Endothelial cell of hepatic sinusoid (primary cell): ENCODE measurements around the gene AHI1.
"Not testable (repeated sequence)": the region's sequence is repeated elsewhere in the genome, so short reads cannot be mapped to it uniquely, and the experiment has no call there.

Source experiments
- in situ Hi-C: cut with HindIII; loops from 2 replicates; pipeline ENCODE4 v1.10.0; 2017; ENCODE audit warnings: low sequenced_read_pairs

Gene AHI1

DNA sequence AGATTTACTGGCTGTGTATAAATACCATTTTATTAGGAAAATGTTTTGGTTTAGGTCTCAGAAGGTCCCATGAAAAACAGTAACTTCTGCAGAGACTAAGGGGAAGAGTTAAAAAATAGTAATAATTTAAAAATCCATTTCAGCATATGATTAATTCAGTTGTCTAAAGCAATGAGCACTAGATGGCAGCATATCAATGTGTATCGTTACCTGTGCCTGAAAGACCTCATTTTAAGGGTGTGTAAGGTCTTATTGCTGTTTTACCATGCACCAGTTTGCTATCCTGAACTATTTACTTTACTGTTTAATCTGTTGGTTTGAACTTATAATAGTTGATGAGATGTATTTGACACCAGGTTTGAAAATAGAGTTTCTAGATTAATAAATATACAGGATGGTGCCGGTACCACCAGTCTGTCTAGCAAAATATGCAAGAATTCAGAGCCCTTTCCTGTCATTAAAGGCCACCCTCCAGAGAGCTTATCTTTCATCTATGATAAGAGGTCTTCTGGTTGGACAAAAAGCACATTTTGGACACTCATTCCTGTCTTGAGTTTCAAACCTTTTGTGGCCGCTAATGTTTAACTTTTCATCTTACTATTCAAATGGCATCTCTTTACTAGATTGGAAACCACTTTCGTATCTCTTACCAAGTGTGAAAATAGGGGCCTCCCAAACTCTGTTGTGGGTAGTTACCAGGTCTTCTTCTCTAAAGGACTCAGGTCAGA is 8.9 kb upstream of the AHI1 start:
- in situ Hi-C loops: no loop called here

DNA sequence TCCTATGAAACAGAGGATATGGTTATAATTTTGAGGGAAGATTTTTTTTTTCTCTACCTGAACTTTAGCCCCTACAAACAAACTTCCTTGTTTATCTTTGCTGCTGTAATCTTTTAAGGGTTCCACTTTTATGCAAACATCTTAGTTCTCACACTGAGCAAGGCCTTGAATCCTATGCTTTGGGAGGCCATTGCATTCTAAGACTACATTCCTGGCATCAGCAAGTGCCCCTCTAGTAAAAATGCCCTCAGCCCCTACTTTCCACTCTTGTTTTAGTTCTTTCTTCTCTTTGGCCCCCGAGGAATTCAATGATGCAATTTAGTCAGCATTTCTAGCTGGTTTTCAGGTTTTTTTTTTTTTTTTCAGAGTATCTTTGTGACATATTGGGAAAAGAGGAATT is 8.1 kb upstream of the AHI1 start:
- in situ Hi-C loops: no loop called here

DNA sequence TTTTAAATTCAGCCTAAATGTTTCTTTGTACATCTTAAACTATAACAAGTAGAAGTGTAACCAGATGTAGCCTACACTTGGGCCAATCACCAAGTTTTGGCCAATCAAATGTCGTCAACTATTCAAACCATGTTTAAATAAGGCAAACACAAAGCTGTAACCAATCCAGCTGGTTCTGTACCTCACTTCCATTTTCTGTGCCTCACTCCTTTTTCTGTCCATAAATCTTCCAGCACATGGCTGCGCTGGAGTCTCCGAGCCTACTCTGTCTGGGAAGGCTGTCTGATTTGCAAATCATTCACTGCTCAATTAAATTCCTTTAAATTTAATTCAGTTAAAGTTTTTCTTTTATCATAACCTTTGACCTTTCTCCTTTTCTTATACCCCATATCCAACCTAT is 7.7 kb upstream of the AHI1 start:
- in situ Hi-C loops: no loop called here

DNA sequence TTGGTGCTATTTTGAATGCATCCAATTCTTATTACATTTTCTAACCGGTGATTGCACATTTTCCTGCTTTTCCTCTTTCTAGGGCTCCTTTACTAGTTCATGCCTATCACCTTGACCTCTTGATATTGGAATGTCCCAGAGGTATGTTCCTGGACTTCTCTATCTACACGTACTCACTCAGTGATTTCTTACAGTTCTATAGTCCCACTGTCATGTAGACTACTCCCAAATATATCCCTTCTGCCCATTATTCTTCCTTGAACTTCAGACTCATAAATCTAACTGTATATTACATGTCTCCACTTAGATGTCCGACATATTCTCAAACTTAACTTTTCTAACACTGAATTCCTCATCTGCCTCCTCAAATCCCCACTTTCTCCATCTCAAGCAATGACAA is 7.2 kb upstream of the AHI1 start:
- in situ Hi-C loops: no loop called here

GRCh38 chr6:135503703-135504475 is 6.3 kb upstream of the AHI1 start:
- in situ Hi-C loops: no loop called here

- in situ Hi-C loops: no loop called here
Measured at GRCh38 chr6:135499441-135500340, 2.2 kb upstream of the AHI1 start.

GRCh38 chr6:135498185-135498841 is 773 bp upstream of the AHI1 start:
- in situ Hi-C loops: no loop called here

DNA sequence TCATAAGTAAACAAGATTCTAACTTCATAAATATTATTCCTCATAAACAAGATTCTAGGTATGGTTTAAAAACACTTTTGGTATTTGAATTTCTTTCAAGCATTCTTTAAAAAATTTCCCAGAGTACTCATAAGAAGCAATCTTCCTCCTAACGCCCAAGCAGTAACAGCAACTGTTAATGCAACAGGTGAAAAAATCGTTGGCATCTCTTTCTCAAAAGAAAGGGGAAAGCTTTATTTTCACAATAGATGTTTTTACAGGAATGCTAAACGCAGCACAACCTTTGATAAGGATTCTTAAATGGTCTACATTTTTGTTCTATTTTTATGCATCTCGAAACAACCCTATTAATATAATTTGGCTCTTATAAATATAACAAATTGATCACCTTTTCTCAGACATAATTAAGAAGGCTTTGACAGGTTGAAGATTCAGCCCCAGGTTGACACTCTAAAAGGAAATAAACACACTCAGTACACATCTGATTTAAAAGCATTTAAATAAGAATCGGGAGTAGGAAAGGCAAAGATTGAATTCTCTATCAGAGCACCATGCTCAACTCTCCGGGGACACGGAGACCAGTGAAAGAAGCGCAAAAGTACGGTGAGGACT is 634 bp downstream of the AHI1 start:
- in situ Hi-C loops: no loop called here

DNA sequence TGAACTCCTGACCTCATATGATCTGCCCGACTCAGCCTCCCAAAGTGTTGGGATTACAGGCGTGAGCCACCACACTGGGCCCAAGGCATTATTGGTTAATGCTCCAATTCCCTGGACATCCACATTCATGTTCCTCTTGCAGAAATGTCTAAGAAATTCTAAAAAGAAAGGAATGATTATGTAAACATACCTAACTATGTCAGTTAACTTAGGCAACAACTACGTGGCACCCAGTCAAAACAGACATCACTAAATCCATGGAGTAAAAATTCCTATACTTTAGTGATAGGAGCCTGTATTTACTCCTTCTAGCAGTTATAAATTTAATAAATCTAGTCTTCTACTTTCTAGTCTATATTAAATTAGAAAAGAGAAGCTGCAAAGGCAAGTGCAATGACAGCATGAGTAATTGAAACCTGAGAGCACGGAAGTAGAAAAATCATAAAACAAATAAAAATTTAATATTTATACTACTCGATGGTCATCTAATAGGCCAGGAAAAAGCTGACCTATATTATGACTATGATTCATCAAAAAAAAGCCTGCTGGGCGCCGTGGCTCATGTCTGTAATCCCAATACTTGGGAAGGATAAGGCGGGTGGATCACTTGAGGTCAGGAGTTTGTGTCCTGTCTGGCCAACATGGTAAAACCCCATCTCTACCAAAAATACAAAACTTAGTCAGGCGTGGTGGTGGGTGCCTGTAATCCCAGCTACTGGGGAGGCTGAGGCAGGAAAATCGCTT is 4.2 kb downstream of the AHI1 start:
- in situ Hi-C loops: no loop called here

DNA sequence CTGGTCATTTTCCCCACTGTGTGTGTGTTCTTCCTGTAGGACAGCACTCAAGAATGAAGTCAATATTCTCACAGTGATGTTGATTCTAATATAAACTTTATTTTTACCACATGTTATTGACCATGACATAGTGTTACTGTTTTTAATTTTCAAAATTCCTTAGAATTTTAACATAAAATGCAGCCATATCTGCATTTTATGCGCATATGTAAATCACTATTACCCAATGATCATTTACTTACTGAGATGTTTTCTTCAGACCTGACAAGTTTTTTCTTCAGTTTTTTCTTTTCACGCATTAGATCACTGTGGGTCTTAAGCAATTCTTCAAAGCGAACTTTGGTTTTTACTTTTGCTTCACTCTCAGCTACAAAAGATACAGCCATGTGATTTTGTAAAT is 7.2 kb downstream of the AHI1 start:
- in situ Hi-C loops: no loop called here

DNA sequence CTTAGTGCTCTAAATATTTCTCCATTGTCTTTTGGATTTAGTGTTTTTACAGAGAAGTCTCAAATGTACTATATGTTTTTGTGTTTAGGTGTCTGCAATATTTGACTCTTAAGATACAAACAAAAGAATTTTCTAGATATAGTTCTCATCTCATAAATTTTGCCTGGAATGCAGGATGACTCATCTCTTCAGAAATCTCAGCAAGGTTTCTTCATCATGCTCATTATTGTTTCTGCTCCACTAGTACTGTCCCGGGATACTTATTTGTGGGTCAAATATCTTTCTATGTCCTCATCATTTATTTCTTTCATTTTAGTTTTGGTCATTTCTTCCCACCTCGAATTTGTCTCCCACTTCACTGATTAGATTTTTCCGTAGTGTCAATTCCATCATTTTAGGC is 9.5 kb downstream of the AHI1 start:
- in situ Hi-C loops: no loop called here

- in situ Hi-C loops: not testable (repeated sequence)
Measured at GRCh38 chr6:135483903-135484302, 13.6 kb downstream of the AHI1 start.

GRCh38 chr6:135481783-135482369 is 15.7 kb downstream of the AHI1 start:
- in situ Hi-C loops: no loop called here

DNA sequence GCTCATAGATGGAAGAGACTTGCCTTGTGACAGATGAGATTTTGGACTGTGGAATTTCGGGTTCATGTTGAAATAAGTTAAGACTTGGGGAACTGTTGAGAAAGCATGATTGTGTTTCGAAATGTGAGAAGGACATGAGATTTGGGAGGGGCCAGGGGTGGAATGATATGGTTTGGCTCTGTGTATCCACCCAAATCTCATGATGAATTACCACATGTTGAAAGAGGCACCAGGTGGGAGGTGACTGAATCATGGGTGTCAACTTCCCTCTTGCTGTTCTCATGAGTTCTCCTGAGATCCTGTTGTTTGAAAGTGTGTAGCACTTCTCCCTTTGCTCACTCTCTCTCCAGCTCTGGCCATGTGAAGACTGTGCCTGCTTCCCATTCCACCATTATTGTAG is 17.9 kb downstream of the AHI1 start:
- in situ Hi-C loops: no loop called here

DNA sequence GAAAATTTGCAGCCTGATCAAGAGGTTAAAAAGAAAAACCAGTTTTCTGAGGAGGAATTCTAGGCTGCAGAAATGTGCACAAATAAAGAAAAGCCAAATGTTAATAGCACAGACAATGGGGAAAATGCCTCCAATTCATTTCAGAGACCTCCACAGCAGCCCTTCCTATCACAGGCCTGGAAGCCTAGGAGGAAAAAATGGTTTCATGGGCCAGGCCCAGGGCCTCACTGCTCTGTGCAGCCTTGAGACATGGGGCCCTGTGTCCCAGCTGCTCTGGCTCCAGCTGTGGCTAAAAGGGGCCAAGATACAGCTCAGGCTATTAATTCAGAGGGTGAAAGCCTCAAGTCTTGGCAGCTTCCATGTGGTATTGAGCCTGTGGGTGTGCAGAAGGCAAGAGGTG is 18.9 kb downstream of the AHI1 start:
- in situ Hi-C loops: no loop called here

GRCh38 chr6:135475292-135475886 is 22.2 kb downstream of the AHI1 start:
- in situ Hi-C loops: no loop called here

- in situ Hi-C loops: no loop called here
Measured at GRCh38 chr6:135474362-135474761, 23.2 kb downstream of the AHI1 start.

DNA sequence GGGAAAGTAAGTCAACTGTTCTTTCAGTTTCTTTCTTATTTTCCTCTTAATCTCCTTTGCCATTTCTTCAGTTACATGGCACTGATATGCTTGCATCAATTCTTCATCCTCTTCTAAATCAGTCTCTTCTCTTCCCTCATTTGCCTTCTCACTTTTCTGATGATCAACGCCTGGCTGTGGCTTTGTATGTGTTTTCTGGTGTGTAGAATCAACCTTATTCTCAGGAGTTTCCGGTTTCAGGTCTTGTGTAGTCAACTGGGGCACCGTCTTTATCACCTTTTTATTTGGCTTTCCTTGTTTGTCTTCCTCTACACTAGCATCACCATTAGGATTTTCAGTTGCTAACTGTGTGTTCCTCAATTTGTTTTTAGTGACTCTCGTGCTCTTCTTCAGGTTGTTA is 31.6 kb downstream of the AHI1 start:
- in situ Hi-C loops: no loop called here

DNA sequence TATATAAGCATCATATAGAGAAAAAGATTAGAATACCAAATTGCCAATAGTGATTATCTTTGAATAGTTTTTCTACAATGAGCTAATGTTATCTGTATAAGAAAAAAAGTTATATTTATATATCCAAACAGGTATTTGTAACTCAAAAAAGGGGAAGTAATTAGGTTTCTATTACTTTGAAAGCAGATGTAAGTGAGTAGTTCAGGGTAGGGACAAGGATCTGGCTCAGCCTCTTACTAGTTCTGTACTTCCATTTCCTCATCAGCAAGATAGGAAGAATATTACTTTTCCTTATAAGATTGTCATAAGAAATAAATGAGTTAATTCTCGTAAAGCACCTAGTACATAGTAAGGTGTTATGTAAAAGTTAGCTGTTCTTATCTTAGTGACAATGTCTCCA is 32.2 kb downstream of the AHI1 start:
- in situ Hi-C loops: no loop called here
